DOHH2 (cell line): ENCODE data around the gene FAT3.

Source experiments
- H3F3A ChIP-seq: fragments of 200-600 bp; sonication (generic), shearing (Covaris generic); 2 replicates; pipeline ENCODE4 v1.6.0; 2016; ENCODE audit warnings: antibody characterized with exemption, mild to moderate bottlenecking; ENCODE audit not compliant: control insufficient read depth, insufficient read depth
- H3K27ac ChIP-seq: fragments of 200-600 bp; sonication (generic); 2 replicates; pipeline ENCODE4 v1.5.1; 2014; ENCODE audit warnings: low read depth, mild to moderate bottlenecking, low read length, moderate library complexity
- H3K27me3 ChIP-seq: fragments of 200-600 bp; sonication (generic); 2 replicates; pipeline ENCODE4 v1.6.1; 2014; ENCODE audit warnings: mild to moderate bottlenecking, low read length, mixed read lengths; ENCODE audit not compliant: control insufficient read depth
- H3K36me3 ChIP-seq: fragments of 200-600 bp; sonication (generic); 2 replicates; pipeline ENCODE4 v1.6.1; 2014; ENCODE audit warnings: mild to moderate bottlenecking, low read length, moderate library complexity, mixed read lengths; ENCODE audit not compliant: control insufficient read depth
- H3K4me1 ChIP-seq: fragments of 200-600 bp; sonication (generic); 2 replicates; pipeline ENCODE4 v1.6.1; 2014; ENCODE audit warnings: mild to moderate bottlenecking, low read length, mixed read lengths; ENCODE audit not compliant: control insufficient read depth
- H3K4me2 ChIP-seq: fragments of 200-600 bp; sonication (generic); 2 replicates; pipeline ENCODE4 v1.6.0; 2014; ENCODE audit warnings: mild to moderate bottlenecking, low read length, moderate library complexity
- H3K4me3 ChIP-seq: fragments of 200-600 bp; sonication (generic); 2 replicates; pipeline ENCODE4 v1.5.1; 2014; ENCODE audit warnings: mild to moderate bottlenecking, low read length, mixed read lengths
- H3K79me2 ChIP-seq: fragments of 200-600 bp; sonication (generic); 2 replicates; pipeline ENCODE4 v1.6.1; 2014; ENCODE audit warnings: mild to moderate bottlenecking, low read length, mixed read lengths; ENCODE audit not compliant: control insufficient read depth
- H3K9me2 ChIP-seq: fragments of 200-600 bp; sonication (generic); replicated peaks from 2 replicates; pipeline ENCODE4 v1.6.1; 2014; ENCODE audit warnings: mild to moderate bottlenecking, low read length, mixed read lengths; ENCODE audit not compliant: control insufficient read depth
- H3K9me3 ChIP-seq: fragments of 200-600 bp; sonication (generic); 2 replicates; pipeline ENCODE4 v1.6.1; 2014; ENCODE audit warnings: antibody characterized with exemption, low read length, mixed read lengths; ENCODE audit not compliant: control insufficient read depth, insufficient read depth
- H4K20me1 ChIP-seq: fragments of 200-600 bp; sonication (generic); 2 replicates; pipeline ENCODE4 v1.6.0; 2014; ENCODE audit warnings: low read depth, mild to moderate bottlenecking, antibody characterized with exemption, low read length, moderate library complexity; ENCODE audit not compliant: control insufficient read depth, insufficient read depth
- EZH2phosphoT487 ChIP-seq: fragments of 200-600 bp; sonication (generic); IDR thresholded peaks from 2 replicates; pipeline ENCODE4 v1.6.1; 2017; ENCODE audit warnings: borderline replicate concordance, mild to moderate bottlenecking, antibody characterized with exemption, low read length, moderate library complexity, mixed read lengths
- TF ChIP-seq, protein P1 (sequence below): fragments of 200-600 bp; sonication (generic); IDR thresholded peaks from one replicate; pipeline ENCODE4 v1.5.1; 2014; ENCODE audit warnings: antibody characterized with exemption, mild to moderate bottlenecking, low read depth, low read length; ENCODE audit not compliant: poor library complexity, severe bottlenecking

Gene FAT3

DNA sequence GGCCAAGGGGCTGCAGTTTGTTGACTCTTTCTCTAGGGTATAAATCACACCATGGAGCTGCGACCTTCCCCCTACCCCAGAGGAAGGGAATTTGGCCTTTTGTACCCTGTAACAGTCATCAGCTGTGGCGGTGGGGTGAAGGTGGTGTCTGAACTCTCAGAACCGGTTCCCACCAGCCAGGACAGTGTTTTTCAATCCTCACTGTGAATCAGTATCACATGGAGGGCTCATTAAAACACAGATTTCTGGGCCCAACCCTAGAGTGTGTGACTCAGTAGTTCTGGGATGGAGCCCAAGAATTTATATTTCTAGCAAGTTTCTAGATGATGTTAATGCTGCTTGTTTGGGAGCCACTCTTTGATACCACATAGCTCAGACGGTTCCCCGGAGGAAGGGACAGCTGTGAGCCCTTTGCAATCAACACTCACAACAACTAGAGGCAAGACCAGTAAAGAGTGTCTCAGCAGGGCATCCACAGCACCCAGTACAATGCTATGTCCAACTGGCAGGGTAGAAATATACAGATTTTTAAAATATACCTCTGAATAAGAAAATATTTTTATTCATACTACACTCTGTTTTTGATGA is 43.9 kb upstream of the FAT3 start:
- H3K4me2 ChIP-seq = no peak overlapping the region
- no peaks in the 10 kb centered on the region for H3K27me3 ChIP-seq
- H3K9me2 ChIP-seq = no peaks in the 10 kb centered on the region
- no peaks in the 10 kb centered on the region for H3F3A ChIP-seq
- no peak overlapping the region for H3K4me3 ChIP-seq
- no peak overlapping the region for H3K27ac ChIP-seq
- H3K4me1 ChIP-seq = no peaks in the 10 kb centered on the region
- H3K9me3 ChIP-seq = no peaks in the 10 kb centered on the region
- TF ChIP-seq, protein P1, sequence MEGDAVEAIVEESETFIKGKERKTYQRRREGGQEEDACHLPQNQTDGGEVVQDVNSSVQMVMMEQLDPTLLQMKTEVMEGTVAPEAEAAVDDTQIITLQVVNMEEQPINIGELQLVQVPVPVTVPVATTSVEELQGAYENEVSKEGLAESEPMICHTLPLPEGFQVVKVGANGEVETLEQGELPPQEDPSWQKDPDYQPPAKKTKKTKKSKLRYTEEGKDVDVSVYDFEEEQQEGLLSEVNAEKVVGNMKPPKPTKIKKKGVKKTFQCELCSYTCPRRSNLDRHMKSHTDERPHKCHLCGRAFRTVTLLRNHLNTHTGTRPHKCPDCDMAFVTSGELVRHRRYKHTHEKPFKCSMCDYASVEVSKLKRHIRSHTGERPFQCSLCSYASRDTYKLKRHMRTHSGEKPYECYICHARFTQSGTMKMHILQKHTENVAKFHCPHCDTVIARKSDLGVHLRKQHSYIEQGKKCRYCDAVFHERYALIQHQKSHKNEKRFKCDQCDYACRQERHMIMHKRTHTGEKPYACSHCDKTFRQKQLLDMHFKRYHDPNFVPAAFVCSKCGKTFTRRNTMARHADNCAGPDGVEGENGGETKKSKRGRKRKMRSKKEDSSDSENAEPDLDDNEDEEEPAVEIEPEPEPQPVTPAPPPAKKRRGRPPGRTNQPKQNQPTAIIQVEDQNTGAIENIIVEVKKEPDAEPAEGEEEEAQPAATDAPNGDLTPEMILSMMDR = no peak
- no peak for TF ChIP-seq EZH2phosphoT487
- no peaks in the 10 kb centered on the region for H3K79me2 ChIP-seq
- no peaks in the 10 kb centered on the region for H3K36me3 ChIP-seq
- H4K20me1 ChIP-seq = no peaks in the 10 kb centered on the region

DNA sequence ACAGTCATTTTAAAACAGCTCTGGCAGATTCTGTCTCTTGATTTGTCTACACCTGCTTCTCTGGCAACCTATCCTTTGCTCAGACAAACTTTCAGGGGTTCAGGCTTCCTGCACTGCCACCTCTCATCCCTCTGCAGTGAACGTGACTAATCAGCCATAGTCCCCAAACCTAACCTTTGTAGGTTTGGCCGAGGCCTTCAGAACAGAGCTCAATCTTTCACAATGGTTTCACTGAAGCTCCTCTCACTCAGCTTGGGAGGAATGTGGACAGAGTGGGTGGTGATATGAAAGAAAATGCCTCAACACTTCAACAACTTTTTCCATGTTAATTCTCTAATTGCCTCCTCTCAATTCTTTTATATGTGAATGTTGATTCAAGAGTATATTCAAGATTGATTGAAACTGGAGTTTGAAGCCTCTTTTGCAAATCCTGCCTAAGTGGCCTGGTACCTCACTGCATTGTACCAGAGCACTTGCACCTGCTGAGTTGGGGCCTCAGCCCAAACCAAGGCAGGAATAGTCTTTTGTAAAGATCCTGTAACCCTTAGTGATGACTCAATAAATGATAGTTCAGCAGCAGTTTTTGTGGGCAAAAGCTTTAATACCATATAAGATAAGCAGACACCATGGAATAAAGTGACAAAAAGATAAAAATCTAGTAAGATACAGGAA is 33.9 kb upstream of the FAT3 start:
- Histone ChIP-seq H3K36me3 (no peaks in the 10 kb centered on the region), H3K27ac (no peak overlapping the region), H4K20me1 (no peaks in the 10 kb centered on the region), H3K9me2 (no peaks in the 10 kb centered on the region), H3K4me3 (no peak overlapping the region), H3K4me2 (no peak overlapping the region), H3K4me1 (no peaks in the 10 kb centered on the region), H3K79me2 (no peaks in the 10 kb centered on the region), H3K27me3 (no peaks in the 10 kb centered on the region), H3F3A (no peaks in the 10 kb centered on the region), H3K9me3 (no peaks in the 10 kb centered on the region)
- no peak for TF ChIP-seq EZH2phosphoT487
- TF ChIP-seq, protein P1 = no peak

DNA sequence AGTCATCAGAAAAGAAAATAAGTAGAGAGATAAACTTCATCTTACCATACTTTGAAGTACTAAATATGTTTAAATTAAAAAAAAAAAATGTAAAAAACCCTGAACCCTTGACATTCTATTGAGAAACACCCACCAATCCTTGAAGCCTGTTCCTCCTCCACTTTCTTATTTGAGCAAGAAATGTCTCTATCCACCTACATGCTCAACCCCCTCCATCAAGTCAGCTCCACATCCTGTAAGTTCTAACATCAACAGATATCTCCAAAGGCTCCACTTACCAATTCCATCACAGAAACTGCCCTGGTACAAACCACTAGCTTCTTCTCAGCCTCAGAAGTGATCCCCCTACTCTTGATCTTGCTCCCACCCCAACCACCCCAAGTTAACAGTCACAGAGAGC is 32.5 kb upstream of the FAT3 start:
- Histone ChIP-seq H3F3A (no peaks in the 10 kb centered on the region), H3K36me3 (no peaks in the 10 kb centered on the region)
- TF ChIP-seq EZH2phosphoT487 = no peak
- TF ChIP-seq, protein P1 = no peak

More for the DNA sequence above, 32.5 kb upstream of the FAT3 start:
- Histone ChIP-seq H3K4me3 (no peak overlapping the region), H3K27ac (no peak overlapping the region), H3K79me2 (no peaks in the 10 kb centered on the region), H3K9me3 (no peaks in the 10 kb centered on the region), H3K4me2 (no peak overlapping the region), H4K20me1 (no peaks in the 10 kb centered on the region), H3K4me1 (no peaks in the 10 kb centered on the region), H3K27me3 (no peaks in the 10 kb centered on the region), H3K9me2 (no peaks in the 10 kb centered on the region)
